ENCODE measurements around the gene PELO. TPM values are rescaled to one million over a fixed set of nuclear protein-coding genes. Genes with fewer than 3 reads are reported as not detected.
"Not testable (repeated sequence)": the region's sequence is repeated elsewhere in the genome, so short reads cannot be mapped to it uniquely, and the experiment has no call there.

The PELO gene
- total RNA-seq, 1 donor from 2014 or later, result 18.0 TPM

DNA sequence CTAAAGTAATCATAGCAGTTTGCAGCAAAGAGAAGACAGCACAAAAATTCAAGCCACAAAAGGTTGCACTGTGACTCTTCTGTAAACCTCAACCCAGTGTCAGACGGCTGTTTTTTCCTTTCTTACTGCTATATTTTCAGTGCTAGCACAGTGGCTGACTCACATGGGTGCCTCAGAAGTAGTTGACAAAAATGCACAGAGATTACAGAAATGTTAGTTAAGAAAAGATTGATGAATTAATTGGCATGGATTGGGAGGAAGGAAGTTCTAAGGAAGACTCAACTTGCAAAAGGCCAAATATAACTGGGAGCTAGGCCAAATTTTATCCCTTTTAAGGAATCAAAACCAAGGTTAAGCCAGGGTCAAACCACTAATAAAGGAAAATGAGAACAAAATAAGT is 43.7 kb upstream of the PELO start:
- no peaks in the 10 kb centered on the region for H3K9me3 Mint-ChIP-seq
- DNase-seq (ENCODE audit: extremely low spot score, unreplicated experiment), result no peak
- H3K36me3 Mint-ChIP-seq, result no peaks in the 10 kb centered on the region
- TF ChIP-seq CTCF (conservative IDR thresholded peaks at IDR 0.05), result no peak
- H3K27ac Mint-ChIP-seq, result no peak overlapping the region
- peaks cover 4% of the 10 kb centered on the region for H3K4me1 Mint-ChIP-seq (ENCODE audit: unreplicated experiment)
- peaks cover 3% of the 10 kb centered on the region for H3K27me3 Mint-ChIP-seq
- no peak overlapping the region for H3K4me3 Mint-ChIP-seq

- not testable (repeated sequence) for H3K4me1 Mint-ChIP-seq (ENCODE audit: unreplicated experiment); DNase-seq (ENCODE audit: extremely low spot score, unreplicated experiment); H3K36me3 Mint-ChIP-seq; H3K27me3 Mint-ChIP-seq; H3K9me3 Mint-ChIP-seq; H3K27ac Mint-ChIP-seq; H3K4me3 Mint-ChIP-seq
Observed at GRCh38 chr5:52744867-52745458, 42.8 kb upstream of the PELO start.

DNA sequence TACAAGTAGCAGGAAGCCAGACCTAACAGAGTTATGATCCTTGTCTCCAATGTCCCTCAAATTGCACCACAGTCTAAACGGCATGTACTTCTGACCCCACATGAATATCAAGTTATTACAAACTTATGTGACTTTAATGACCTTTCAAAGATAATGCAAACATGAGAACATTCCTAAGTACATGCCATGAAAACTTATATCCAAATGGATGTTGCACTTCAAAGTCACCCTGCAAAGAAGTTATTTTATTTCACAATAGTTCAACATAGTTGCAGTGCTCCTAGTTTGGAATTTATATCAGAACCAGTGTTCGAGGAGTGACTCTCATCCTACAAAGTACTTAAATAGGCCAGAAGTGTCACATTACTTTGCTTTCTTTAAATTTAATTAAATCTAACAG is 41.2 kb upstream of the PELO start:
- H3K9me3 Mint-ChIP-seq, result no peaks in the 10 kb centered on the region
- DNase-seq (ENCODE audit: extremely low spot score, unreplicated experiment), result no peak
- TF ChIP-seq CTCF (conservative IDR thresholded peaks at IDR 0.05), result no peak
- no peak overlapping the region for H3K27ac Mint-ChIP-seq
- H3K4me3 Mint-ChIP-seq, result no peak overlapping the region
- peaks cover 3% of the 10 kb centered on the region for H3K27me3 Mint-ChIP-seq
- H3K36me3 Mint-ChIP-seq, result no peaks in the 10 kb centered on the region
- H3K4me1 Mint-ChIP-seq (ENCODE audit: unreplicated experiment), result peaks cover 4% of the 10 kb centered on the region

GRCh38 chr5:52748590-52748989 is 39.1 kb upstream of the PELO start:
- H3K9me3 Mint-ChIP-seq, result no peaks in the 10 kb centered on the region
- no peaks in the 10 kb centered on the region for H3K36me3 Mint-ChIP-seq
- DNase-seq (ENCODE audit: extremely low spot score, unreplicated experiment), result no peak
- H3K27me3 Mint-ChIP-seq, result peaks cover 3% of the 10 kb centered on the region
- TF ChIP-seq CTCF (conservative IDR thresholded peaks at IDR 0.05), result no peak
- H3K27ac Mint-ChIP-seq, result no peak overlapping the region
- H3K4me1 Mint-ChIP-seq (ENCODE audit: unreplicated experiment), result peaks cover 4% of the 10 kb centered on the region
- no peak overlapping the region for H3K4me3 Mint-ChIP-seq

GRCh38 chr5:52749666-52750065 is 38.0 kb upstream of the PELO start:
- no peak overlapping the region for H3K27ac Mint-ChIP-seq
- no peaks in the 10 kb centered on the region for H3K4me1 Mint-ChIP-seq (ENCODE audit: unreplicated experiment)

GRCh38 chr5:52751137-52751536 is 36.6 kb upstream of the PELO start:
- no peaks in the 10 kb centered on the region for H3K9me3 Mint-ChIP-seq

More at GRCh38 chr5:52749666-52750065, 38.0 kb upstream of the PELO start:
- peaks cover 3% of the 10 kb centered on the region for H3K27me3 Mint-ChIP-seq
- H3K4me3 Mint-ChIP-seq, result no peak overlapping the region
- H3K9me3 Mint-ChIP-seq, result no peaks in the 10 kb centered on the region
- DNase-seq (ENCODE audit: extremely low spot score, unreplicated experiment), result no peak
- TF ChIP-seq CTCF (conservative IDR thresholded peaks at IDR 0.05), result no peak
- no peaks in the 10 kb centered on the region for H3K36me3 Mint-ChIP-seq

More at GRCh38 chr5:52751137-52751536, 36.6 kb upstream of the PELO start:
- Mint-ChIP-seq H3K27me3 (peaks cover 3% of the 10 kb centered on the region), H3K4me1 (ENCODE audit: unreplicated experiment) (no peaks in the 10 kb centered on the region), H3K27ac (no peak overlapping the region), H3K36me3 (no peaks in the 10 kb centered on the region), H3K4me3 (no peak overlapping the region)
- DNase-seq (ENCODE audit: extremely low spot score, unreplicated experiment), result no peak
- TF ChIP-seq CTCF (conservative IDR thresholded peaks at IDR 0.05), result no peak

All from type B pancreatic cell (in vitro differentiated cells).